Immature natural killer cell (primary cell): ENCODE results near the gene SLC22A7. TPM values are rescaled to one million over a fixed set of nuclear protein-coding genes. Genes with fewer than 3 reads are reported as not detected.
A peak's percentile ranks its signal among the peaks of the same experiment; 100 is the strongest.
"Not testable (repeated sequence)": the region's sequence is repeated elsewhere in the genome, so short reads cannot be mapped to it uniquely, and the experiment has no call there.

Source experiments
- DNase-seq, 3 donors: peaks; one replicate each; pipeline ENCODE4 v3.0.0; 2022; ENCODE audit warnings: mixed read lengths in 1 of 3
- H3K27ac Mint-ChIP-seq, 6 donors: one replicate each; pipeline ENCODE4 v1.8.0; 2020; ENCODE audit warnings: mixed read lengths in 6 of 6, mild to moderate bottlenecking in 5 of 6, inconsistent platforms in 4 of 6, moderate library complexity in 3 of 6
- H3K27me3 Mint-ChIP-seq, 3 donors: one replicate each; pipeline ENCODE4 v1.8.0; 2020 to 2021; ENCODE audit warnings: low read depth in 3 of 3, mild to moderate bottlenecking in 3 of 3, mixed read lengths in 3 of 3, moderate library complexity in 3 of 3, inconsistent platforms in 1 of 3
- H3K36me3 Mint-ChIP-seq, 3 donors: one replicate each; pipeline ENCODE4 v1.8.0; 2020; ENCODE audit warnings: mixed read lengths in 3 of 3, inconsistent platforms in 2 of 3, mild to moderate bottlenecking in 2 of 3
- H3K4me1 Mint-ChIP-seq, 2 donors: one replicate each; pipeline ENCODE4 v1.8.0; 2020; ENCODE audit warnings: inconsistent platforms in 2 of 2, mild to moderate bottlenecking in 2 of 2, mixed read lengths in 2 of 2, moderate library complexity in 1 of 2
- H3K4me3 Mint-ChIP-seq, 5 donors: one replicate each; pipeline ENCODE4 v1.8.0; 2020; ENCODE audit warnings: mild to moderate bottlenecking in 5 of 5, mixed read lengths in 5 of 5, inconsistent platforms in 3 of 5, moderate library complexity in 3 of 5
- H3K9me3 Mint-ChIP-seq, 6 donors: one replicate each; pipeline ENCODE4 v1.8.0; 2020; ENCODE audit warnings: mild to moderate bottlenecking in 6 of 6, mixed read lengths in 6 of 6, inconsistent platforms in 4 of 6, moderate library complexity in 3 of 6
- polyA plus RNA-seq, 3 donors: library from polyadenylated mRNA; unstranded; fragments of 300-500 nt; fragmentation: Illumina TruSeq; gene quantifications; one replicate each; pipeline ENCODE4 v1.2.3, GENCODE V29; 2021

The SLC22A7 gene
- polyA plus RNA-seq, 3 donors from 2014 or later = not detected

DNA sequence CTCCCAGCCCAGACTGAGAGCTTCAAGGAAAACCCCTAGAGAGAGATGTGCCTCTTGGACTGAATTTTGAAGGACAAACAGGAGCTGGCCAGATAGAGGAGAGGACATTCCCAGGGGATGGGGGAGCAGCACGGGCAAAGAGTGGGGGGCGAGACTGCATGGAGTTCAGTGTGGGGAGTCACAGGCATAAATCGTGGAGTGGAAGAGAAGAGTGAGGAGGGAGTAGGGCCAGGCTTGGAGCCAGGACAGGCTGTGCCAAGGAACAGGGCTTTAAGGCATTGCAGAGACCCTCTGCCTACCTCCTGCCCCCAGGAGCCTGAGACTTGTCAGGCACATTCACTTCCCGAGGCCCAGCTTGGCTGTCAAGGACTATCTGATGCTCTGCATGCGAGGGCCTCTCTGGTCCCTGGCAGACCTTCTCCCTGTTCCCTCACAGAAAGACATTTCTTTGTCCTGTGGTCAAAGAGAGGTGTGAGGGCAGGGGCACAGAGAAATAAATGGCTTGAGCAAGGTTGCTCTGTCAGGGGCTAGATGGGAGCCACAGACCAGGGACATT is 5.2 kb upstream of the SLC22A7 start:
- Mint-ChIP-seq H3K4me1 (no peaks in the 10 kb centered on the region), H3K27ac (no peak overlapping the region), H3K4me3 (no peak overlapping the region), H3K36me3 (no peaks in the 10 kb centered on the region), H3K27me3 (peaks cover 0 to 4% (median 0%) of the 10 kb centered on the region in 3 donors), H3K9me3 (no peaks in the 10 kb centered on the region)
- no peak for DNase-seq

GRCh38 chr6:43293698-43294097 is 4.4 kb upstream of the SLC22A7 start:
- no peaks in the 10 kb centered on the region for H3K36me3 Mint-ChIP-seq
- DNase-seq = no peak
- no peaks in the 10 kb centered on the region for H3K4me1 Mint-ChIP-seq
- H3K9me3 Mint-ChIP-seq = no peaks in the 10 kb centered on the region
- no peak overlapping the region for H3K4me3 Mint-ChIP-seq
- H3K27me3 Mint-ChIP-seq = peaks cover 0 to 4% (median 0%) of the 10 kb centered on the region in 3 donors
- no peak overlapping the region for H3K27ac Mint-ChIP-seq

DNA sequence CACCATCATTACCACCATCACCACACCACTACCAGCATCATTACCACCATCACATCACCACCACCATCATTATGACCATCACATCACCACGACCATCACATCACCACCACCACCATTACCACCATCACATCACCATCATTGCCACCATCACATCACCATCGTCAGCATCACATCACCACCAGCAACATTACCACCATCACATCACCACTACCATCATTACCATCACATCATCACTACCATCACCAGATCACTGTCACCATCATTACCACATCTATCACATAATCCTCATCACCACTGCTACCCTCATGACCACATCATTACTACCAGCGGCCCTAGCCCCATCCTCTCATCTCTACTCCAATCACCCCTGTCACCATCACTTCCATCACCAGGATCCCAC is 3.5 kb upstream of the SLC22A7 start:
- Mint-ChIP-seq H3K36me3 (no peaks in the 10 kb centered on the region), H3K4me1 (no peaks in the 10 kb centered on the region), H3K27ac (no peak overlapping the region), H3K4me3 (no peak overlapping the region), H3K27me3 (peaks cover 0 to 4% (median 0%) of the 10 kb centered on the region in 3 donors), H3K9me3 (no peaks in the 10 kb centered on the region)
- no peak for DNase-seq

GRCh38 chr6:43295456-43295855 is 2.6 kb upstream of the SLC22A7 start:
- DNase-seq = no peak
- H3K4me3 Mint-ChIP-seq = no peak overlapping the region
- H3K27ac Mint-ChIP-seq = no peak overlapping the region
- no peaks in the 10 kb centered on the region for H3K9me3 Mint-ChIP-seq
- peaks cover 0 to 2% (median 0%) of the 10 kb centered on the region in 3 donors for H3K27me3 Mint-ChIP-seq
- no peaks in the 10 kb centered on the region for H3K4me1 Mint-ChIP-seq
- H3K36me3 Mint-ChIP-seq = no peaks in the 10 kb centered on the region

- DNase-seq = no peak
- Mint-ChIP-seq H3K4me3 (no peak overlapping the region), H3K27ac (peak overlapping the region in 1 of 6 donors; percentile 20), H3K36me3 (no peaks in the 10 kb centered on the region), H3K27me3 (peaks cover 0 to 2% (median 2%) of the 10 kb centered on the region in 3 donors), H3K9me3 (no peaks in the 10 kb centered on the region), H3K4me1 (no peaks in the 10 kb centered on the region)
Measured at GRCh38 chr6:43296780-43297497, 1.1 kb upstream of the SLC22A7 start.

DNA sequence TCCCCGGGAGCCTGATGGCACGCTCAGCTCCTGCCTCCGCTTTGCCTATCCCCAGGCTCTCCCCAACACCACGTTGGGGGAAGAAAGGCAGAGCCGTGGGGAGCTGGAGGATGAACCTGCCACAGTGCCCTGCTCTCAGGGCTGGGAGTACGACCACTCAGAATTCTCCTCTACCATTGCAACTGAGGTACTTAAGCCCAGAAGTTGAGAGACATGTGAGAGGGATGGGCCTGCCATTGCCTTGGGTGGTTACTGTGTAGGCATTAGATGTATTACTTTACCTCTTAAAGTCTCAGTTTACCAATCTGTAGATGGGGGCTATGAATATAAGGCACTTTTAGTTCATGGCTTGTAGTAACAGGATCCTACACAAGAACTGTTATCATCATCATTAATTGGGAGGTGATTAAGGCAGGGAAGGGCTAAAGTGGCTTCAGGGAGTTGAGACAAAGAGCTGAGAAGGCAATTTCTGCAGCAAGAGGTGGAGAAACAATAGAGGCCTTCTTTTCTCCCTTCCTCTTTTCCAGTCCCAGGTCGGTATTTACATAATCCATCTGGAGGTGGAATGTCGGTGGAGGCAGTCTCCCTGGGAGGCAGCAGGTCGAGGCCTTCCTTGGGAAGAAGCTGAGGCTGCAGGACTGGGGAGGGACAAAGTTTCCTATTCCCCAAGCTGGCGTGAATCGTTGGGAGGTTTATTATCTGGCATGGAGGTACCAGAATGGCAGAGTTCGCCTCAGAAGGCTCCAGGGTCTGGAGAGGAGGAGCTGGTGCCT is 691 bp downstream of the SLC22A7 start:
- Mint-ChIP-seq H3K27ac (no peak overlapping the region), H3K27me3 (peaks cover 0 to 2% (median 2%) of the 10 kb centered on the region in 3 donors), H3K4me1 (no peaks in the 10 kb centered on the region), H3K36me3 (no peaks in the 10 kb centered on the region), H3K9me3 (no peaks in the 10 kb centered on the region), H3K4me3 (no peak overlapping the region)
- no peak for DNase-seq

DNA sequence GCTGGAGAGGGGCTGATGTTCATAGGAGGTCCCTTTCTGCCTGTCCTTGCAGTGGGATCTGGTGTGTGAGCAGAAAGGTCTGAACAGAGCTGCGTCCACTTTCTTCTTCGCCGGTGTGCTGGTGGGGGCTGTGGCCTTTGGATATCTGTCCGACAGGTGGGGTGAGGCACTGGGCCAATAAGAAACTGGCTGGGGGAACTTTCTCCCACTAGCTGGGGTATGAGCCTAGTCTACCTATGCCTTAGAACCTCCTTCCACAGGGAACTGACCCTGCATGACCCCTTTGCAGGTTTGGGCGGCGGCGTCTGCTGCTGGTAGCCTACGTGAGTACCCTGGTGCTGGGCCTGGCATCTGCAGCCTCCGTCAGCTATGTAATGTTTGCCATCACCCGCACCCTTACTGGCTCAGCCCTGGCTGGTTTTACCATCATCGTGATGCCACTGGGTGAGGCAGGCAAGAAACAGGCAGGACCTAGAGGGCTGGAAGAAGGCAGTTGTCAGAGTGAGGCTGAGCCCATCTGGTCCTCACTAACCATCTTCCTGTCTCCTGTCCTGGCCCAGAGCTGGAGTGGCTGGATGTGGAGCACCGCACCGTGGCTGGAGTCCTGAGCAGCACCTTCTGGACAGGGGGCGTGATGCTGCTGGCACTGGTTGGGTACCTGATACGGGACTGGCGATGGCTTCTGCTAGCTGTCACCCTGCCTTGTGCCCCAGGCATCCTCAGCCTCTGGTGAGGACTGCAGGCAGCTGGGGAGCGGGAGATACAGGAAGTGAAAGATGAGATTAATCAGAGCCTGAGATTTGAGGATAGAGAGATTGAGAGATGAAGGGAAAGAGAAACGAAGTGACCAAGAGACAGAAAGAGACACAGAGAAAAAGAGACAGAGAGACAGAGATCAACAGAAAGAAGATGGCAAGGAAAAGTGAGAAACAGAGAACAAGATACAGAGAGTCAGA is 1.6 kb downstream of the SLC22A7 start:
- peaks cover 0 to 2% (median 2%) of the 10 kb centered on the region in 3 donors for H3K27me3 Mint-ChIP-seq
- no peaks in the 10 kb centered on the region for H3K36me3 Mint-ChIP-seq
- no peak overlapping the region for H3K4me3 Mint-ChIP-seq
- no peaks in the 10 kb centered on the region for H3K9me3 Mint-ChIP-seq
- no peak overlapping the region for H3K27ac Mint-ChIP-seq
- H3K4me1 Mint-ChIP-seq = no peaks in the 10 kb centered on the region
- DNase-seq = no peak

DNA sequence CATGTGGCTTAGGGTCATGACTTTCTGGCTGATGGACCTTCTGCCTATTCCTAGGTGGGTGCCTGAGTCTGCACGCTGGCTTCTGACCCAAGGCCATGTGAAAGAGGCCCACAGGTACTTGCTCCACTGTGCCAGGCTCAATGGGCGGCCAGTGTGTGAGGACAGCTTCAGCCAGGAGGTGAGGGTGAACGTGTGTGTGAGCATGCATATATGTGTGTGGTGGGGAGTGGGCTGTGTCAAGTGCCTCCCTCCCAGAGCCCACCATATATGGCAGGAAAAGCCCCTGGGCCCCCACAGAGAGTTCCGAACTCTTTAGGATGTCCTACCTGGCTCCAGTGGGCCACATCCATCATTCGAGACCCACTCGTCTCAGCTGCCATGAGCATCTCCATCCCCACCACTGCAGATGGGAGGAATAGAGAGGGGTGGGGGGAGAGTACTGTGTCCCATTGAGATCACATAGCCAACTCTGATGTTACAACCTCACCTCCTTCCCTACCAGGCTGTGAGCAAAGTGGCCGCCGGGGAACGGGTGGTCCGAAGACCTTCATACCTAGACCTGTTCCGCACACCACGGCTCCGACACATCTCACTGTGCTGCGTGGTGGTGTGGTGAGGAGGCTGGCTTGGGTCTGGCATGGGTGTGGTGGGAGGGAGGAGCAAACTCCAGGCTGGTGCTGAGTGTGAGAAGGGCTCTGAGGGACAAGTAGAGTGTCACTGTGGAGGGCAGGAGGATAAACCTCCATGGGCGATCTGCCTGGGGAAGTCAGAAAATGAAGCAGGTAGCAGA is 3.2 kb downstream of the SLC22A7 start:
- Mint-ChIP-seq H3K9me3 (no peaks in the 10 kb centered on the region), H3K4me1 (no peaks in the 10 kb centered on the region), H3K27me3 (peaks cover 0 to 2% (median 2%) of the 10 kb centered on the region in 3 donors), H3K36me3 (no peaks in the 10 kb centered on the region), H3K4me3 (no peak overlapping the region), H3K27ac (no peak overlapping the region)
- no peak for DNase-seq

DNA sequence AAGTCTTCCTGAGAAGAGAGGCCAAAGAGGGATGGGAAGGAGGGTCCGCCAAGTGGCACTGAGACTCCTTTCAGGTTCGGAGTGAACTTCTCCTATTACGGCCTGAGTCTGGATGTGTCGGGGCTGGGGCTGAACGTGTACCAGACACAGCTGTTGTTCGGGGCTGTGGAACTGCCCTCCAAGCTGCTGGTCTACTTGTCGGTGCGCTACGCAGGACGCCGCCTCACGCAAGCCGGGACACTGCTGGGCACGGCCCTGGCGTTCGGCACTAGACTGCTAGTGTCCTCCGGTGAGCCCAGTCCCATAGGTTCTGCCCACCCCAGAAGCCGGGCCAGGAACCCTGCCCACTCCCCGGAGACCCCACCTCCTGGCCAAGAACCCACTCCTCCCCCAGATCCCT is 4.1 kb downstream of the SLC22A7 start:
- H3K4me1 Mint-ChIP-seq = peaks cover 0 to under 1% of the 10 kb centered on the region in 2 donors
- H3K27ac Mint-ChIP-seq = no peak overlapping the region
- DNase-seq = no peak
- no peaks in the 10 kb centered on the region for H3K36me3 Mint-ChIP-seq
- peaks cover 0 to 2% (median 0%) of the 10 kb centered on the region in 3 donors for H3K27me3 Mint-ChIP-seq
- no peak overlapping the region for H3K4me3 Mint-ChIP-seq
- no peaks in the 10 kb centered on the region for H3K9me3 Mint-ChIP-seq

DNA sequence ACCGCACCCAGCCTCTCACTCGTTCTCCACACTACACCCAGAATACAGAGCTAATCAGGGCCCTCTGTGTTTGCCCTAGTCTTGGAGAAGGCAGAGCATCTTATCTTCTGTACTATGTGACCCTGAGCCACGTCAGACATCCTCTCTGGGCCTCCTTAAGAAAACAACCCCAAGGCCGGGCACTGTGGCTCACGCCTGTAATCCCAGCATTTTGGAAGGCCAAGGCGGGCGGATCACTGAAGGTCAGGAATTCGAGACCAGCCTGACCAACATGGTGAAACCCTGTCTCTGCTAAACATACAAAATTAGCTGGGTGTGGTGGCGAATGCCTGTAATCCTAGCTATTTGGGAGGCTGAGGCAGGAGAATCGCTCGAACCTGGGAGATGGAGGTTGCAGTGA is 4.9 kb downstream of the SLC22A7 start:
- DNase-seq, H3K36me3 Mint-ChIP-seq, H3K27ac Mint-ChIP-seq, H3K27me3 Mint-ChIP-seq, H3K4me1 Mint-ChIP-seq, H3K4me3 Mint-ChIP-seq, H3K9me3 Mint-ChIP-seq: not testable (repeated sequence)

DNA sequence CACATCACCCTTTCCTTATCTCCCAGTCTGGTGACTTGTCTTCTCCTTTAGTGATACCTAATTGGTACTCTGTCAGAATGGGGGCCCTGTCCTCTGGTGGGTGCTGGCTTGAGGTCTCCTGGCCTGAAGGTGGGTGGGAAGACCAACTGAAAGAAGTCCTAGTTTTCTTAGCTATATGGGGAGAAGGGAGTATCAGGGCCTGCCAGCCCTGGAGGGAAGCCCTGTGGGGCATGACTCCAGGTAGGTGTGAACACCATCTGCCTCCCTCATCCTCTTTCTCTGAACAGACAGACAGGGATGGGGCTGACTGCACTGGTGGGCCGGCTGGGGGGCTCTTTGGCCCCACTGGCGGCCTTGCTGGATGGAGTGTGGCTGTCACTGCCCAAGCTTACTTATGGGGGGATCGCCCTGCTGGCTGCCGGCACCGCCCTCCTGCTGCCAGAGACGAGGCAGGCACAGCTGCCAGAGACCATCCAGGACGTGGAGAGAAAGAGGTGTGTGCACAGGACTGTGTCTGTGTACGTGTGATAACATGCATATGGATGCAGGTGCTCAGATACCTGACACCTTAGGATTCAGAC is 5.8 kb downstream of the SLC22A7 start:
- no peak for DNase-seq
- H3K27me3 Mint-ChIP-seq = peaks cover 0 to 6% (median 2%) of the 10 kb centered on the region in 3 donors
- H3K4me3 Mint-ChIP-seq = no peak overlapping the region
- H3K27ac Mint-ChIP-seq = peak overlapping the region in 1 of 6 donors; percentile 34
- H3K36me3 Mint-ChIP-seq = no peaks in the 10 kb centered on the region
- H3K9me3 Mint-ChIP-seq = no peaks in the 10 kb centered on the region
- H3K4me1 Mint-ChIP-seq = peaks cover 5 to 6% of the 10 kb centered on the region in 2 donors

- no peak overlapping the region for H3K27ac Mint-ChIP-seq
- DNase-seq = no peak
- H3K4me3 Mint-ChIP-seq = no peak overlapping the region
- no peaks in the 10 kb centered on the region for H3K36me3 Mint-ChIP-seq
- H3K27me3 Mint-ChIP-seq = peaks cover 1 to 11% (median 2%) of the 10 kb centered on the region in 3 donors
- no peaks in the 10 kb centered on the region for H3K9me3 Mint-ChIP-seq
- H3K4me1 Mint-ChIP-seq = peaks cover 8 to 11% of the 10 kb centered on the region in 2 donors
Measured at GRCh38 chr6:43304361-43304760, 6.3 kb downstream of the SLC22A7 start.
